Spleen (tissue), 11 donors: Measurements from ENCODE around the gene ERBB2. TPM values are rescaled to one million over a fixed set of nuclear protein-coding genes. Genes with fewer than 3 reads are reported as not detected.

Experiments
- DNase-seq: peaks from one replicate; pipeline ENCODE4 v3.0.0-alpha.2; 2020
- H3K27ac ChIP-seq, 8 donors: fragments of 200-600 bp; sonication (generic) in 7 of 8; 1 replicate in 4 of 8; 2 replicates in 4 of 8; pipeline versions ENCODE4 v1.5.0 to v1.8.0; 2016 to 2021; ENCODE audit warnings: inconsistent platforms in 4 of 8, mild to moderate bottlenecking in 4 of 8, moderate library complexity in 1 of 8
- H3K27me3 ChIP-seq, 7 donors: fragments of 200-600 bp; sonication (generic) in 6 of 7; replicated peaks in 1 of 7; 1 replicate in 4 of 7; 2 replicates in 3 of 7; pipeline versions ENCODE4 v1.5.0 to v1.8.0; 2016 to 2021; ENCODE audit warnings: inconsistent platforms in 3 of 7, mild to moderate bottlenecking in 1 of 7
- H3K36me3 ChIP-seq, 6 donors: fragments of 200-600 bp; sonication (generic) in 5 of 6; 1 replicate in 4 of 6; 2 replicates in 2 of 6; pipeline versions ENCODE4 v1.5.0 to v1.8.0; 2016 to 2021; ENCODE audit warnings: inconsistent platforms in 2 of 6
- H3K4me1 ChIP-seq, 6 donors: fragments of 200-600 bp; sonication (generic) in 5 of 6; 1 replicate in 3 of 6; 2 replicates in 3 of 6; pipeline versions ENCODE4 v1.5.0 to v1.8.0; 2016 to 2021; ENCODE audit warnings: inconsistent platforms in 3 of 6
- H3K4me3 ChIP-seq, 8 donors: fragments of 200-600 bp; sonication (generic) in 7 of 8; 1 replicate in 4 of 8; 2 replicates in 4 of 8; pipeline versions ENCODE4 v1.5.0 to v1.8.0; 2016 to 2021; ENCODE audit warnings: inconsistent platforms in 4 of 8, mild to moderate bottlenecking in 4 of 8, moderate library complexity in 2 of 8
- H3K9me3 ChIP-seq, 8 donors: fragments of 200-600 bp; sonication (generic) in 7 of 8; 1 replicate in 4 of 8; 2 replicates in 4 of 8; pipeline versions ENCODE4 v1.5.0 to v1.8.0; 2016 to 2021; ENCODE audit warnings: inconsistent platforms in 4 of 8
- CTCF ChIP-seq, 11 experiments: fragments of 200-600 bp in 7 of 11; fragments of 450-650 bp in 4 of 11; sonication (generic) in 4 of 11; IDR thresholded peaks in 8 of 11; conservative IDR thresholded peaks in 3 of 11; 1 replicate in 7 of 11; 2 replicates in 4 of 11; pipeline versions ENCODE4 v1.4.0 to v1.8.0; 2016 to 2021; ENCODE audit warnings: antibody characterized with exemption in 11 of 11, inconsistent platforms in 4 of 11, mild to moderate bottlenecking in 1 of 11
- POLR2A ChIP-seq, 3 donors: fragments of 450-650 bp; IDR thresholded peaks; one replicate each; pipeline ENCODE4 v1.5.1; 2017; ENCODE audit warnings: antibody characterized with exemption in 3 of 3, mild to moderate bottlenecking in 1 of 3
- POLR2AphosphoS5 ChIP-seq, 3 donors: sonication (generic); formaldehyde crosslinking; IDR thresholded peaks; one replicate each; pipeline ENCODE4 v1.5.1; 2017; ENCODE audit warnings: antibody characterized with exemption in 3 of 3
- WGBS, 5 donors: extraction: QIAGEN DNeasy Blood & Tissue Kit in 3 of 5; methylation state at CpG; one replicate each; pipeline versions ENCODE4 v1.1.5 to v1.1.7; 2013 to 2018; 5-methylcytosine and 5-hydroxymethylcytosine counted together
- intact Hi-C: fragments of 100-400 bp; cut with DNase I; formaldehyde crosslinking; loops from one replicate; pipeline ENCODE4 v1.15.0; 2023; ENCODE audit warnings: low total_unique reads
- polyA plus RNA-seq, 3 donors: library from polyadenylated mRNA; stranded (reverse); fragments of 200-250 nt; gene quantifications; one replicate each; pipeline ENCODE4 v1.2.1, GENCODE V29; 2013
- total RNA-seq, 7 donors: library from RNA; depleted of rRNA in 3 of 7; stranded (reverse); fragments of >200 nt in 3 of 7; fragmentation: NEBNext Ultra II Directional in 4 of 7; extraction: Animal tissue kit (Norgen Biotek cat#: 25700) in 4 of 7; gene quantifications; one replicate each; pipeline versions ENCODE4 v1.1.0 to v1.2.1, GENCODE V29; 2016 to 2021
- donor health status: healthy with polysubstance abuse.
- donor health status: DM: no; HTN: no; CAD: no; lungs with moderate emphysema.
- donor health status: DM: no; HTN: no; CAD: no.
- donor health status: Bipolar disorder and iron deficiency.
- donor health status: healthy.
- donor health status: DM: no; HTN: no; CAD: no.
- donor health status: DM: yes; HTN: yes; CAD: no.

ERBB2 gene
- total and polyA plus RNA-seq, 10 donors: 3.4 to 15.9 (median 10.2) TPM

GRCh38 chr17:39674702-39675389, 25.0 kb upstream of the ERBB2 start:
- WGBS, 5 donors: 48 to 60% (median 53%) methylated on average over 10 to 11 of the region's 11 CpGs
- peak; percentile 77 for DNase-seq
- no peak overlapping the region for H3K4me3 ChIP-seq
- peak overlapping the region in 6 of 8 donors; percentile 19 to 90 (median 74) for H3K27ac ChIP-seq
- TF ChIP-seq CTCF (IDR thresholded peaks at IDR 0.05 in 8 of 11, conservative IDR thresholded peaks at IDR 0.05 in 3 of 11) (no peak), POLR2A (IDR thresholded peaks at IDR 0.05) (no peak), POLR2AphosphoS5 (IDR thresholded peaks at IDR 0.05) (no peak)
- H3K9me3 ChIP-seq: no peaks in the 10 kb centered on the region
- peaks cover 0 to 9% (median 0%) of the 10 kb centered on the region in 6 donors for H3K36me3 ChIP-seq
- H3K4me1 ChIP-seq: peaks cover 19 to 71% (median 54%) of the 10 kb centered on the region in 6 donors
- intact Hi-C loops: no loop called here
- peaks cover 0 to 26% (median 14%) of the 10 kb centered on the region in 7 donors for H3K27me3 ChIP-seq

- peak overlapping the region in 6 of 8 donors; percentile 31 to 90 (median 74) for H3K27ac ChIP-seq
- H3K4me3 ChIP-seq: no peak overlapping the region
- WGBS, 5 donors: 80 to 86% (median 81%) methylated on average over 9 to 10 of the region's 10 CpGs
- peaks cover 21 to 78% (median 61%) of the 10 kb centered on the region in 6 donors for H3K4me1 ChIP-seq
- TF ChIP-seq CTCF (IDR thresholded peaks at IDR 0.05 in 8 of 11, conservative IDR thresholded peaks at IDR 0.05 in 3 of 11) (no peak), POLR2A (IDR thresholded peaks at IDR 0.05) (no peak), POLR2AphosphoS5 (IDR thresholded peaks at IDR 0.05) (no peak)
- no peaks in the 10 kb centered on the region for H3K9me3 ChIP-seq
- peaks cover 0 to 9% (median under 1%) of the 10 kb centered on the region in 6 donors for H3K36me3 ChIP-seq
- peaks cover 0 to 19% (median 7%) of the 10 kb centered on the region in 7 donors for H3K27me3 ChIP-seq
- DNase-seq: peak; percentile 63
- intact Hi-C loops: no loop called here
Observed at GRCh38 chr17:39675390-39676082, 24.3 kb upstream of the ERBB2 start.

- no peak for TF ChIP-seq CTCF (IDR thresholded peaks at IDR 0.05 in 8 of 11, conservative IDR thresholded peaks at IDR 0.05 in 3 of 11)
- TF ChIP-seq POLR2AphosphoS5 (IDR thresholded peaks at IDR 0.05): peak; percentile 55 to 66 (median 62)
- TF ChIP-seq POLR2A (IDR thresholded peaks at IDR 0.05): no peak
- peaks cover 0 to 15% (median 2%) of the 10 kb centered on the region in 6 donors for H3K36me3 ChIP-seq
- intact Hi-C loops: no loop called here
- 24 to 33% (median 25%) methylated on average over 7 of the region's 7 CpGs for WGBS, 5 donors
- peaks cover 0 to 11% (median 2%) of the 10 kb centered on the region in 7 donors for H3K27me3 ChIP-seq
- H3K9me3 ChIP-seq: no peaks in the 10 kb centered on the region
- peak overlapping the region in 6 of 8 donors; percentile 31 to 90 (median 74) for H3K27ac ChIP-seq
- no peak overlapping the region for H3K4me3 ChIP-seq
- H3K4me1 ChIP-seq: peaks cover 21 to 83% (median 64%) of the 10 kb centered on the region in 6 donors
- DNase-seq: peak; percentile 89
Observed at GRCh38 chr17:39676198-39676819, 23.6 kb upstream of the ERBB2 start.
